DND-41 (cell line): Measurements from ENCODE around the gene OCIAD2.

Experiments
- EZH2 ChIP-seq: IDR thresholded peaks from 3 replicates; pipeline ENCODE4 v1.6.1; 2012; ENCODE audit warnings: borderline replicate concordance, low read depth, mild to moderate bottlenecking, moderate library complexity, low read length, inconsistent platforms; ENCODE audit not compliant: severe bottlenecking
- TF ChIP-seq, protein P1 (sequence below): IDR thresholded peaks from 2 replicates; pipeline ENCODE4 v1.5.1; 2012; ENCODE audit warnings: borderline replicate concordance, low read length, moderate library complexity, mild to moderate bottlenecking; ENCODE audit not compliant: poor library complexity, severe bottlenecking; ENCODE audit errors: extremely low read depth

DNA sequence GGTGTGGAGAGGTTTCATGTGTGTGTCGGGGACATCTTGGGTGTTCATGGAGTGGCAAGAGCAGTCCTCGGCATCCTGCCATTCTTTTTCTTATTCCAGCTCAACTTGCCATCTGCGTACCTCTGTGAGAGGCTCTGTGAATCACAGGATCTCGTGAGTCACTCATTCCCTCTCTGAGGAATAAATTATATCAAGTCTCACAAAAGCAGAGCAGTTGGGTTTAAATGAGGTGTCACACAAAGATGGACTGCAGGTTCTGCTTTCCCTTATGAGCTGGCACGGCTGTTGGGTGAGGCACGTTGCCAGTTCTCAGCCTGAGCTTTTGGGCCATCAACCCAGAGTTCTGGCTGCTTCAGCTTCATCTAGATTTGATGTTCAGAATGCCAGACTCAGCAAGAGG lies 6.8 kb upstream of the OCIAD2 start:
- TF ChIP-seq, protein P1, sequence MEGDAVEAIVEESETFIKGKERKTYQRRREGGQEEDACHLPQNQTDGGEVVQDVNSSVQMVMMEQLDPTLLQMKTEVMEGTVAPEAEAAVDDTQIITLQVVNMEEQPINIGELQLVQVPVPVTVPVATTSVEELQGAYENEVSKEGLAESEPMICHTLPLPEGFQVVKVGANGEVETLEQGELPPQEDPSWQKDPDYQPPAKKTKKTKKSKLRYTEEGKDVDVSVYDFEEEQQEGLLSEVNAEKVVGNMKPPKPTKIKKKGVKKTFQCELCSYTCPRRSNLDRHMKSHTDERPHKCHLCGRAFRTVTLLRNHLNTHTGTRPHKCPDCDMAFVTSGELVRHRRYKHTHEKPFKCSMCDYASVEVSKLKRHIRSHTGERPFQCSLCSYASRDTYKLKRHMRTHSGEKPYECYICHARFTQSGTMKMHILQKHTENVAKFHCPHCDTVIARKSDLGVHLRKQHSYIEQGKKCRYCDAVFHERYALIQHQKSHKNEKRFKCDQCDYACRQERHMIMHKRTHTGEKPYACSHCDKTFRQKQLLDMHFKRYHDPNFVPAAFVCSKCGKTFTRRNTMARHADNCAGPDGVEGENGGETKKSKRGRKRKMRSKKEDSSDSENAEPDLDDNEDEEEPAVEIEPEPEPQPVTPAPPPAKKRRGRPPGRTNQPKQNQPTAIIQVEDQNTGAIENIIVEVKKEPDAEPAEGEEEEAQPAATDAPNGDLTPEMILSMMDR = no peak
- TF ChIP-seq EZH2 = no peak
